SK-N-SH (cell line): ENCODE measurements around the gene AKAP12.

Experiments used
- RAD21 ChIP-seq: IDR thresholded peaks from 2 replicates; pipeline ENCODE4 v1.6.1; 2012; ENCODE audit warnings: mild to moderate bottlenecking, low read length
- SMC3 ChIP-seq: IDR thresholded peaks from 2 replicates; pipeline ENCODE4 v1.6.1; 2012; ENCODE audit warnings: low read depth, low read length, improper control_type of control experiment
- TAF1 ChIP-seq: IDR thresholded peaks from 2 replicates; pipeline ENCODE4 v1.6.1; 2012; ENCODE audit warnings: low read depth, mild to moderate bottlenecking, low read length, moderate library complexity, borderline replicate concordance
- YY1 ChIP-seq: IDR thresholded peaks from 2 replicates; pipeline ENCODE4 v1.4.0; 2012; ENCODE audit warnings: low read depth, mild to moderate bottlenecking
- TF ChIP-seq, protein P1 (sequence below): fragments of 200-600 bp; sonication (generic); IDR thresholded peaks from 2 replicates; pipeline ENCODE4 v1.6.1; 2017; ENCODE audit warnings: antibody characterized with exemption, mild to moderate bottlenecking, moderate library complexity

DNA sequence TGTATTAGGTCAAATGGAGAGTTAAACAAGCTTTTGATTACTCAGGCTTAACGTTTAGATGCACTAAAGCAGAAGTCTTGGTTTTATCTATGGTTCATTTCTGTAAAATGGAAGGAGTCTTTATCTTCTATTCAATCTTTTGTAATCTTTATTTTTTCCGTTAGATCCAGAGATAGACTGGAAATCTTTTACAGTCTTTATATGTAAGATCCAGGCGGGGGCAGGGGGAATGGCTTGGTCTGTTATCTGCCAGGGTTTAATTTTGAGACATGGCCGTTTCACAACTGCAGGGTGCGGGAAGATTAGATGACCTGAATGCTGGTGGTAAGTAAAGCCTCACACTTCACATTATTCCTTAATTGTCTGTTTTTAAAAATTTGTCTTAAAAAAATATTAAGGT is 3.7 kb downstream of the AKAP12 start:
- TF ChIP-seq YY1: no peak
- TF ChIP-seq TAF1: no peak
- no peak for TF ChIP-seq SMC3
- TF ChIP-seq, protein P1, sequence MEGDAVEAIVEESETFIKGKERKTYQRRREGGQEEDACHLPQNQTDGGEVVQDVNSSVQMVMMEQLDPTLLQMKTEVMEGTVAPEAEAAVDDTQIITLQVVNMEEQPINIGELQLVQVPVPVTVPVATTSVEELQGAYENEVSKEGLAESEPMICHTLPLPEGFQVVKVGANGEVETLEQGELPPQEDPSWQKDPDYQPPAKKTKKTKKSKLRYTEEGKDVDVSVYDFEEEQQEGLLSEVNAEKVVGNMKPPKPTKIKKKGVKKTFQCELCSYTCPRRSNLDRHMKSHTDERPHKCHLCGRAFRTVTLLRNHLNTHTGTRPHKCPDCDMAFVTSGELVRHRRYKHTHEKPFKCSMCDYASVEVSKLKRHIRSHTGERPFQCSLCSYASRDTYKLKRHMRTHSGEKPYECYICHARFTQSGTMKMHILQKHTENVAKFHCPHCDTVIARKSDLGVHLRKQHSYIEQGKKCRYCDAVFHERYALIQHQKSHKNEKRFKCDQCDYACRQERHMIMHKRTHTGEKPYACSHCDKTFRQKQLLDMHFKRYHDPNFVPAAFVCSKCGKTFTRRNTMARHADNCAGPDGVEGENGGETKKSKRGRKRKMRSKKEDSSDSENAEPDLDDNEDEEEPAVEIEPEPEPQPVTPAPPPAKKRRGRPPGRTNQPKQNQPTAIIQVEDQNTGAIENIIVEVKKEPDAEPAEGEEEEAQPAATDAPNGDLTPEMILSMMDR: no peak
- no peak for TF ChIP-seq RAD21
